Stomach (tissue), 9 donors: Measurements from ENCODE around the gene BFSP1. TPM values are rescaled to one million over a fixed set of nuclear protein-coding genes. Genes with fewer than 3 reads are reported as not detected.

ENCODE experiments used
- DNase-seq, 2 donors: peaks; one replicate each; pipeline versions ENCODE4 v3.0.0 to v3.0.0-alpha.2; 2013 to 2019
- H3K27ac ChIP-seq, 5 donors: fragments of 200-600 bp in 4 of 5; sonication (generic) in 4 of 5; one replicate each; pipeline ENCODE4 v1.5.1; 2013 to 2019; ENCODE audit warnings: mild to moderate bottlenecking in 1 of 5, moderate library complexity in 1 of 5
- H3K27me3 ChIP-seq, 3 donors: fragments of 200-600 bp; sonication (generic); one replicate each; pipeline ENCODE4 v1.5.1; 2017 to 2019; ENCODE audit warnings: mixed run types in 1 of 3
- H3K36me3 ChIP-seq, 4 donors: fragments of 200-600 bp; sonication (generic); 1 replicate in 3 of 4; 2 replicates in 1 of 4; pipeline ENCODE4 v1.5.1; 2016 to 2019
- H3K4me1 ChIP-seq, 4 donors: fragments of 200-600 bp; sonication (generic); one replicate each; pipeline ENCODE4 v1.5.1; 2016 to 2019
- H3K4me3 ChIP-seq, 4 donors: fragments of 200-600 bp; sonication (generic) in 3 of 4; one replicate each; pipeline ENCODE4 v1.5.1; 2016 to 2019; ENCODE audit warnings: mild to moderate bottlenecking in 1 of 4
- H3K9me3 ChIP-seq, 4 donors: fragments of 200-600 bp; sonication (generic); one replicate each; pipeline ENCODE4 v1.5.1; 2016 to 2019
- EP300 ChIP-seq: sonication (generic); formaldehyde crosslinking; IDR thresholded peaks from one replicate; pipeline ENCODE4 v1.6.1; 2017; ENCODE audit warnings: antibody characterized with exemption
- POLR2A ChIP-seq, 4 donors: fragments of 450-650 bp; IDR thresholded peaks; one replicate each; pipeline ENCODE4 v1.6.1; 2016; ENCODE audit warnings: antibody characterized with exemption in 4 of 4, control low read depth in 2 of 4, mild to moderate bottlenecking in 1 of 4, moderate library complexity in 1 of 4
- POLR2AphosphoS5 ChIP-seq, 3 donors: sonication (generic); formaldehyde crosslinking; IDR thresholded peaks; one replicate each; pipeline ENCODE4 v1.6.1; 2016; ENCODE audit warnings: antibody characterized with exemption in 3 of 3
- WGBS, 5 donors: extraction: QIAGEN DNeasy Blood & Tissue Kit in 3 of 5; methylation state at CpG; one replicate each; pipeline versions ENCODE4 v1.1.5 to v1.1.7; 2013 to 2018; 5-methylcytosine and 5-hydroxymethylcytosine counted together
- intact Hi-C: fragments of 100-400 bp; cut with DNase I; formaldehyde crosslinking; loops from one replicate; pipeline ENCODE4 v1.15.1; 2023; ENCODE audit warnings: low total_unique reads
- polyA plus RNA-seq, 3 donors: library from polyadenylated mRNA; stranded (reverse); fragments of 200-250 nt; gene quantifications; one replicate each; pipeline ENCODE4 v1.2.3, GENCODE V29; 2013
- total RNA-seq, 5 donors: library from RNA; depleted of rRNA; stranded (reverse); fragments of >200 nt; gene quantifications; one replicate each; pipeline versions ENCODE4 v1.1.0 to v1.2.3, GENCODE V29; 2014 to 2016
- TF ChIP-seq, protein P1 (sequence below), 7 experiments: fragments of 450-650 bp in 4 of 7; fragments of 200-600 bp in 3 of 7; sonication (generic) in 3 of 7; IDR thresholded peaks; one replicate each; pipeline ENCODE4 v1.5.1; 2016 to 2019; ENCODE audit warnings: antibody characterized with exemption in 7 of 7, control low read depth in 2 of 7, mild to moderate bottlenecking in 1 of 7
- donor health status: healthy with polysubstance abuse.
- donor health status: Bipolar disorder and iron deficiency.
- donor health status: healthy.

BFSP1 gene
- total and polyA plus RNA-seq, 8 donors: 0.70 to 7.1 (median 1.7) TPM; not detected in 3

DNA sequence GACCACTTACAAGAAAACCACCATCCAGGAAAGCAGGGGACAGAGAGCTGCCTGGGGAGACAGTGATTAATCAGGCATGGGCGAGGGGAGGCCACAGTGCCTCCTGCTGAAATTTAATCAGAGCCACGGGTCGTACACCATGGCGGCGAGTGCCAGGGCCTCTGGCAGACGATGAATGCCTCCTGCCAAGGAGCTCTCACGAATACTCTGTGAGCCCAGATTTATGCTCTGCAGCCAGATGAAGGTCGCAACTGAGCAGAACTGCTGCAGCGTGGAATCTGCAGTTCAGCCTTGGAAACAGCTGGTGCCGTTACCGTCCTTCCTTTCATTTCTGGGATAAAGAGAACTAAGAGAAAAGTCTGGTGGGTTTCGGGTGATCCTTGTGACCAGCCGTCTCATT lies 85.6 kb downstream of the BFSP1 start:
- Histone ChIP-seq H3K27ac (no peak overlapping the region), H3K27me3 (peaks cover 0 to 26% (median 0%) of the 10 kb centered on the region in 3 donors), H3K36me3 (no peaks in the 10 kb centered on the region), H3K4me3 (no peak overlapping the region), H3K4me1 (peaks cover 0 to 16% (median 7%) of the 10 kb centered on the region in 4 donors), H3K9me3 (no peaks in the 10 kb centered on the region)
- WGBS, 5 donors: 67 to 80% (median 76%) methylated on average over 12 to 13 of the region's 13 CpGs
- no peak for DNase-seq
- TF ChIP-seq POLR2AphosphoS5 (IDR thresholded peaks at IDR 0.05): no peak
- TF ChIP-seq, protein P1, sequence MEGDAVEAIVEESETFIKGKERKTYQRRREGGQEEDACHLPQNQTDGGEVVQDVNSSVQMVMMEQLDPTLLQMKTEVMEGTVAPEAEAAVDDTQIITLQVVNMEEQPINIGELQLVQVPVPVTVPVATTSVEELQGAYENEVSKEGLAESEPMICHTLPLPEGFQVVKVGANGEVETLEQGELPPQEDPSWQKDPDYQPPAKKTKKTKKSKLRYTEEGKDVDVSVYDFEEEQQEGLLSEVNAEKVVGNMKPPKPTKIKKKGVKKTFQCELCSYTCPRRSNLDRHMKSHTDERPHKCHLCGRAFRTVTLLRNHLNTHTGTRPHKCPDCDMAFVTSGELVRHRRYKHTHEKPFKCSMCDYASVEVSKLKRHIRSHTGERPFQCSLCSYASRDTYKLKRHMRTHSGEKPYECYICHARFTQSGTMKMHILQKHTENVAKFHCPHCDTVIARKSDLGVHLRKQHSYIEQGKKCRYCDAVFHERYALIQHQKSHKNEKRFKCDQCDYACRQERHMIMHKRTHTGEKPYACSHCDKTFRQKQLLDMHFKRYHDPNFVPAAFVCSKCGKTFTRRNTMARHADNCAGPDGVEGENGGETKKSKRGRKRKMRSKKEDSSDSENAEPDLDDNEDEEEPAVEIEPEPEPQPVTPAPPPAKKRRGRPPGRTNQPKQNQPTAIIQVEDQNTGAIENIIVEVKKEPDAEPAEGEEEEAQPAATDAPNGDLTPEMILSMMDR (IDR thresholded peaks at IDR 0.05): no peak
- TF ChIP-seq EP300: no peak
- no peak for TF ChIP-seq POLR2A (IDR thresholded peaks at IDR 0.05)
- intact Hi-C loops: no loop called here

DNA sequence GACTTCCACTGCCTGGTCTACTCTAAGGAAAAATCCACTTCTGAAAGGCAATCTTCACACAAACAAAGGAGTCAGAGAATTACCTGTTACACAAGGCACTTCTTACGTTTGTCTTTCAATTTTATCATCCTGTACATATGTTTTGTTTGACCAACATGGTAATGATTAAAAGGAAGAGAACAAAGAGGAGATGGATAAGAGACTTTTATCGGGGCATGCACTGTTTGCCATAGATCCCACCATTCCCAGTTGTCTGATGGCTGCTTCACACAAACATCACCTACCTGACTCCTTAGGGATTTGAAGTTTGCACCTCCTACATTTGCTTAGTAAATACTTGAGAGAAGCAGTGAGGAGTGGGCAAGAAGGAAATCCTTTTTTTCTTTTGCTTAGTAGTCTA lies 87.1 kb downstream of the BFSP1 start:
- intact Hi-C loops: no loop called here
- no peak for TF ChIP-seq POLR2AphosphoS5 (IDR thresholded peaks at IDR 0.05)
- TF ChIP-seq, protein P1 (IDR thresholded peaks at IDR 0.05): no peak
- TF ChIP-seq POLR2A (IDR thresholded peaks at IDR 0.05): no peak
- Histone ChIP-seq H3K27me3 (peaks cover 0 to 23% (median 0%) of the 10 kb centered on the region in 3 donors), H3K4me3 (no peak overlapping the region), H3K9me3 (no peaks in the 10 kb centered on the region), H3K27ac (no peak overlapping the region), H3K4me1 (peaks cover 0 to 16% (median 7%) of the 10 kb centered on the region in 4 donors), H3K36me3 (no peaks in the 10 kb centered on the region)
- DNase-seq: peak in 1 of 2 donors; percentile 26
- WGBS, 5 donors: 16 to 41% (median 22%) methylated on average over 2 of the region's 2 CpGs

Other genes with a start within 250 kb of the BFSP1 start
- gene DSTN, start 38.7 kb upstream of the BFSP1 start, total RNA-seq: 1,000 to 10,000 TPM in 1 of 5 donors, 100 to 1,000 TPM in 4; 334 to 1,254 (median 555) TPM
- gene DSTN, start 38.7 kb upstream of the BFSP1 start, polyA plus RNA-seq: 100 to 1,000 TPM; 464 to 624 (median 598) TPM
- gene RRBP1, start 150.9 kb upstream of the BFSP1 start, total RNA-seq: 100 to 1,000 TPM; 125 to 456 (median 251) TPM
- 10 to 100 TPM; 34.4 to 79.6 (median 74.6) TPM for gene RRBP1, start 150.9 kb upstream of the BFSP1 start, polyA plus RNA-seq
- not detected for gene BANF2, start 168.6 kb upstream of the BFSP1 start, total RNA-seq
- not detected for gene BANF2, start 168.6 kb upstream of the BFSP1 start, polyA plus RNA-seq